Measurements from ENCODE around the gene SP110.

DNA sequence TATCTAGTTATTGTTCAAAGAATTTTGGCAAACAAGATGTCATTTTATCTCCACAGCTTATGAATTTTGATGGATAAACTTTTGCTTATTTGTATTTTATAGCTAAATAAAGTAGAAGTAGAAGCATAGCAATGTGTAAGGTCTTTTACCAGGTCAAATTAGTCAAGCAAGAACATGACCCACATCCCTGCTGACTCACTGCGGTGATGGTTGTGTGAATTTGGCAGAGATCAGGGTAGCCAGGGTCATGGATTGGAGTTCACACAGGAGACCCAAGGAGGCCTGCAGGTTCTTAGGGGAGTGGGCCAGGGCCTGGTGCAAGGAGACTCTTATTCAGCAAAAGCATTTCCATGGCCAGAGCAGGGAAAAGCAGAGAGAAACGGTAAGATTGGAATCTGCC is 24.4 kb upstream of the SP110 start:
- no peak for TF ChIP-seq ZNF274 (IDR thresholded peaks at IDR 0.05; ENCODE audit: borderline replicate concordance, extremely low read depth, low read length)
- no peak for TF ChIP-seq NANOG (IDR thresholded peaks at IDR 0.05; ENCODE audit: insufficient read depth, low read depth, low read length, poor library complexity, severe bottlenecking)
- no peak for TF ChIP-seq EGR1 (IDR thresholded peaks at IDR 0.05; ENCODE audit: borderline replicate concordance, low read depth, low read length)
